ENCODE measurements around the gene MGP.

DNA sequence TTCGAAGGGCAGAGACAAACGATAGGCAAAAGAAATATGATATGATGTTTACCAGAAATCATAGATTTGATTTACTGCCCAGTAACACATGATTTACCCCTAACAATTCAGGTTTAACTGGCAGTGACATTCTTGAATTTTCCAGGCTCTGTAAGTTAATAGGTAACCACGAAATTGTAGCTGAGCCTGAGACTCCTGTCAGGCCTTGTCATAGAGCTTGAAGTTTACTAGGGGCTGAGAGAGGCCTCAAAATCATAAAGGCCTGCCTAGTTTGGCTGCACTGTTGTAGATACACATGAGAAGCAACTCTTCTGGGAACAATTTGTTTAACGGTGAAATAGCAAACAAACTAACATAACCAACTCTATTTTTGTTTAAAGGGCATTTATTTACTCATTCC is 49.4 kb upstream of the MGP start:
- TF ChIP-seq, protein P1, sequence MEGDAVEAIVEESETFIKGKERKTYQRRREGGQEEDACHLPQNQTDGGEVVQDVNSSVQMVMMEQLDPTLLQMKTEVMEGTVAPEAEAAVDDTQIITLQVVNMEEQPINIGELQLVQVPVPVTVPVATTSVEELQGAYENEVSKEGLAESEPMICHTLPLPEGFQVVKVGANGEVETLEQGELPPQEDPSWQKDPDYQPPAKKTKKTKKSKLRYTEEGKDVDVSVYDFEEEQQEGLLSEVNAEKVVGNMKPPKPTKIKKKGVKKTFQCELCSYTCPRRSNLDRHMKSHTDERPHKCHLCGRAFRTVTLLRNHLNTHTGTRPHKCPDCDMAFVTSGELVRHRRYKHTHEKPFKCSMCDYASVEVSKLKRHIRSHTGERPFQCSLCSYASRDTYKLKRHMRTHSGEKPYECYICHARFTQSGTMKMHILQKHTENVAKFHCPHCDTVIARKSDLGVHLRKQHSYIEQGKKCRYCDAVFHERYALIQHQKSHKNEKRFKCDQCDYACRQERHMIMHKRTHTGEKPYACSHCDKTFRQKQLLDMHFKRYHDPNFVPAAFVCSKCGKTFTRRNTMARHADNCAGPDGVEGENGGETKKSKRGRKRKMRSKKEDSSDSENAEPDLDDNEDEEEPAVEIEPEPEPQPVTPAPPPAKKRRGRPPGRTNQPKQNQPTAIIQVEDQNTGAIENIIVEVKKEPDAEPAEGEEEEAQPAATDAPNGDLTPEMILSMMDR (IDR thresholded peaks at IDR 0.05): no peak
- no peak for TF ChIP-seq POLR2A (IDR thresholded peaks at IDR 0.05)

Data from lower leg skin (tissue), 3 donors.